ENCODE data around the gene IPO9.

DNA sequence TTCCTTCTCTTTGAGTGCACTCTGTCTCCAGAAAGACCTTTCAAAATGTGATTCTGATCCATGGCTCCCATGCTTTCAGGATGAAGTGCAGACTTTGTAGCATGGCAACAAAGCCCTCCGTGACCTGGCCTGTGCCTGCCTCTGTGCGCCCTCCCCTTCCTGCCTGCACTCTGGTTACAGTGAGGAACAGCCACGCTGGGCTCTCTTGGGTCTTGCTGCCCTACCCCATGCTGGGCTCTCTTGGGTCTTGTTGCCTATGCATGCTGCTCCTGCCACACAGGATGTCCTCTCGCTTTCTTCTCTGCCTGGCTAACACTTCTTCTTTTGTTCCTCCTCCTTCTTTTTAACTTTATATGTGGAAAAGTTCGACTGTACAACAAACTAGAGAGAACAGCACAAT is 89.4 kb downstream of the IPO9 start:
- no peak for TF ChIP-seq EZH2 (IDR thresholded peaks at IDR 0.05; ENCODE audit: low read depth)
- TF ChIP-seq, protein P1, sequence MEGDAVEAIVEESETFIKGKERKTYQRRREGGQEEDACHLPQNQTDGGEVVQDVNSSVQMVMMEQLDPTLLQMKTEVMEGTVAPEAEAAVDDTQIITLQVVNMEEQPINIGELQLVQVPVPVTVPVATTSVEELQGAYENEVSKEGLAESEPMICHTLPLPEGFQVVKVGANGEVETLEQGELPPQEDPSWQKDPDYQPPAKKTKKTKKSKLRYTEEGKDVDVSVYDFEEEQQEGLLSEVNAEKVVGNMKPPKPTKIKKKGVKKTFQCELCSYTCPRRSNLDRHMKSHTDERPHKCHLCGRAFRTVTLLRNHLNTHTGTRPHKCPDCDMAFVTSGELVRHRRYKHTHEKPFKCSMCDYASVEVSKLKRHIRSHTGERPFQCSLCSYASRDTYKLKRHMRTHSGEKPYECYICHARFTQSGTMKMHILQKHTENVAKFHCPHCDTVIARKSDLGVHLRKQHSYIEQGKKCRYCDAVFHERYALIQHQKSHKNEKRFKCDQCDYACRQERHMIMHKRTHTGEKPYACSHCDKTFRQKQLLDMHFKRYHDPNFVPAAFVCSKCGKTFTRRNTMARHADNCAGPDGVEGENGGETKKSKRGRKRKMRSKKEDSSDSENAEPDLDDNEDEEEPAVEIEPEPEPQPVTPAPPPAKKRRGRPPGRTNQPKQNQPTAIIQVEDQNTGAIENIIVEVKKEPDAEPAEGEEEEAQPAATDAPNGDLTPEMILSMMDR (conservative IDR thresholded peaks at IDR 0.05), result no peak
